HUDEP-2 (cell line): Measurements from ENCODE around the gene VDR.

Experiments used
- DNase-seq, 76 experiments: peaks; one replicate each; lab custom pipeline; 2025; ENCODE audit not compliant: unreplicated experiment in 76 of 76; lab: John Stamatoyannopoulos, UW

The VDR gene

DNA sequence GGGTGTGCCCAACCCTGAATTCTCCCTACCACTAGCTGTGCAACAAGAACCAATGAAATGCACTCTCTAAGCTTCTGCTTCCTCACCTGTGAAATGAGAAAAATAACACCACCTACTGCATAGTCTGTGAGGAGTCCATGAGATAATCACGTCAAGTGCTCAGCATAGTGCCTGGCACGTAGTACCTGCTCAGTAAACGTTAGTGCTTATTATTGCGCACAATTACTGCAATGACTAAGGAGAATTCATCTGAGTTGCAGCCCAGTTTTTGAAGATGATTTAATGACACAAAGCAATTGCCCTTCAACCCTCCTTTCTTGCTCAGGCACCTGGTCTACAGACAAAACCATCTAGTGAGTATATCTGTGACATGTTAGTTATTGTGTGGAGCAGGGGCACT, 8.8 kb downstream of the VDR start:
- DNase-seq, result no peak

DNA sequence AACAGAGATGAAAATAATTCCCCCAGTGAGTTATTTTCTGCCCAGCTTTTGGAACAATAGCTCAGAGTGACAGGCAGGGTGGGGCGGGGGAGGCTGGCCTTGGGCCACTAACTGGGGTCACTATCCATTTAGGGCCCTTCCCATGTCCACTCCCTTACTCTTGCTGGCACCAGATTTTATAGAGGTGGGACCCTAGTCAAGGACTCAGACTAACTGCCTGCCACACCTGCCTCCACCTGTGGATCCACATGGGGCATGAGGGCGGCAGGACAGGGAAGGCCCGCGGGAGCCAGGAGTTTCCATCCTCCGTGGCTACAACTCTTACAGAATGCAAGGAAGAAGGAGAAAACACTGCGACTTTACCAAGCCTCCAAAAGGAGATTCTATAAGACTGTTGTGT, 10.1 kb downstream of the VDR start:
- no peak for DNase-seq

DNA sequence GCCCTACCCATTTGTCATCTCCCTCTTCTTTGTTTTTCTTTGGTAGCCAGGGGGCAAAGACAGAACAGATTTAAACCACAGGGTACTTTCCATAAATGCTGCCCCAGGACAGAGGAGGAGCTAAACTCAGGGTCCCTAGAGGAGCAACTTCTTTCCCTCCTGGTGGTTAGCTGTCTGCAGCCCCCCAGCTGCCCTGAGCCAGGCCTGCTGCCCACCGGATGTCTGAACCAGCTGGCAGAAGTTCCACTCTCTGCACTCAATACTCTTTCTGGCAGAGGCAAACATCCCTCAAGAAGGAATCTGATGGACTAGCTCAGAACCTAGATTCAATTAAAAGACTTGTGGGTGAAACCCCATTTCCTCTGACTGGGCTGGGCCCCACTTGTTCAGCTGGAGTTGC, 10.7 kb downstream of the VDR start:
- no peak for DNase-seq

DNA sequence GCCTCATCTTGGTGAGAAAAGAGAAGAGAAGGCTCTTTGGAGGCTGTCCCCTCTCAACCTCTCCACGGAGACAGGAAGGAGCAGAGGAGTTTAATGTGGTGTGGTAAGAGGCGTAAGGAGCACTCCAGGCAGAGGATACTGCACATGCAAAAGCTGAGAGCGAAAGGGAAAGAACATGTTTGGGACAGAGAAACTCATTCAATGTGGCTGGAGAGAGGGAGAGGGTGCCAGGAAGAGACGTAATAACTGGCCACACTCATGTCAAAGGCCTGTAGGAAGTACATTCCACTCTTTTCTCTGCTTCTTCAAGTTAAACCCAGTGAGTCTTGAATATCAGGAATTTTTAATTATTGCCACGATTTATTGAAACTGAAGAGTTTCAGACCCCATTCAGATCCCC, 12.0 kb downstream of the VDR start:
- no peak for DNase-seq

DNA sequence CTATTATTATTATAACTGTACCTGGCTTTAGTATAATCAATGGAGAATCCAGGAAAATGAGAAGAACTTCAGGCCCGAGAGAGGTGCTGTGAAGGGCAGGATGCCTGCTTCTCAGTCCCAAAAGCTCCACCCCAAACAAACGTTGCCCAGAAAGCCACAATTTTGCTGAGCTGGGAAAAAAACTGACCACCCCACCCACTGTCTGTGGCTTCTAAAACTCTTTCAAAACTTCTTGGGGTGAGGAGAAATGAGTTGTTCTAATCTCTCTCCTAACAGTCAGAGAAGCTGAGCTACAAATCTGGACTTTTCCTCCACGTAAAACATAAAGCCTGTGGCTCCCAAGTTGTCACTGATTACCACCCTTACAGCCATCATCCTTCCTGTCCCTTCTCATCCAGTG, 13.4 kb downstream of the VDR start:
- no peak for DNase-seq

DNA sequence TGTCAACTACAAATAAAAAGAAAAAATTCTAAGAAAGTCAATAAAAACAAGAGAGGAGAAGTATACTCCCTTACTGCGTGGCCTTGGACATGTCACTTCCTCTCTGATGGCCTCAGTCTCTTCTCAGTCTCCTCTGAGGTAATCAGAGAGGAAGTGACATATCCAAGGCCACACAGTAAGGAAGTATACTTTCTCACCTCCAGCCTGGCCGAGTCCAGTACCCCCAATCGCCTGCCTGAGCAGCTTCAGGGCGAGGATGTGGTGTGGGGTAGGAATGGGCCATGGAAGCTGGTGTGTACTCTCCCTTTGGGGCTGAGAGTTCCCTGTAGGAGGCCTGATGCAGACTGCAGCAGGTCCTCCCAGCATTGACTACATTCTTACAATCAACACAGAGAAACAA, 15.8 kb downstream of the VDR start:
- no peak for DNase-seq

DNA sequence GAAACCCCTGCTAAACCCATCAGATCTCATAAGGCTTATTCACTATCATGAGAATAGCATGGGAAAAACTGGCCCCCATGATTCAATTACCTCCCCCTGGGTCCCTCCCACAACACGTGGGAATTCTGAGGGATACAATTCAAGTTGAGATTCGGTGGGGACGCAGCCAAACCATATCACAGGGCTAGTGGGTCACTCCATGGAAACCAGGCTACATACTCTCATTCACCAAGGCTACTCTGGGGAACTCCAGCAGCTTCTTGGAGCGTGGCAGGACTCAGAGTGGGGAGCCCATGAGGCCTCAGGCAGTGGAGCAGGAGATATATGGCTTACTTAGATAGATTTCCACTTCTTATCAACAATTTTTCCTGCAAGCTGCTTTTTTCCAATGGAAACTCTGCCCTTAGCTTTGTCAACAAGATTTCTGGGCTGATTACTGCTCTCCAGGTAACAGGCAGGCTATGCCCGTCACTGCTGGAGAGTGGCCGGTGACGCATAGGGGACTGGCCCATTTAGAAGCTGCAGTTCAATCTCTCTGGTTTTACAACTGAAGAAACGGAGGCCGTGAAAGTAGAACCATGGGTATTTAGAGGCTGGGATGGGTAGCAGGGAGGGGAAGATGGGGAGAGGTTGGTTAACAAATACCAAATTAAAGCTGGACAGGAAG, 16.5 kb downstream of the VDR start:
- DNase-seq, result no peak

DNA sequence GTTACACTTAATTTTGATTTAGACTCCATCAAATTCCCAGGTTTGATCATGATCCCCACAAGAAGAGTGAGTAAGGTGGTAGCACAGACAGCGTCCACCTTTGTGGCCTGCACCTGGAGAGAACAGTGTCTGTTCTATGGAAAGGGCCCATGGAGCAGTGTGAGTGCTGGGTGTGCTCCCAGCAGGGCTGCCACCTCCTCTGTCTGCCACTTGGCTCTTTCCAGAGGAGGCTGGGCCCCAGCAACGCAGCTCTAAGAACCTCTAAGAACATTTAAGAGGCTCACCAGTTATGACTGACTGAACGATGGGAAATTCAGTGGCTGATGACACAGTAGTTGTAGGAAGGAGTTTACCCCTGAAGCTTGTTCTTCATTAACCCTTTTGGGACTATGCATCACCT, 17.3 kb downstream of the VDR start:
- DNase-seq, result no peak

DNA sequence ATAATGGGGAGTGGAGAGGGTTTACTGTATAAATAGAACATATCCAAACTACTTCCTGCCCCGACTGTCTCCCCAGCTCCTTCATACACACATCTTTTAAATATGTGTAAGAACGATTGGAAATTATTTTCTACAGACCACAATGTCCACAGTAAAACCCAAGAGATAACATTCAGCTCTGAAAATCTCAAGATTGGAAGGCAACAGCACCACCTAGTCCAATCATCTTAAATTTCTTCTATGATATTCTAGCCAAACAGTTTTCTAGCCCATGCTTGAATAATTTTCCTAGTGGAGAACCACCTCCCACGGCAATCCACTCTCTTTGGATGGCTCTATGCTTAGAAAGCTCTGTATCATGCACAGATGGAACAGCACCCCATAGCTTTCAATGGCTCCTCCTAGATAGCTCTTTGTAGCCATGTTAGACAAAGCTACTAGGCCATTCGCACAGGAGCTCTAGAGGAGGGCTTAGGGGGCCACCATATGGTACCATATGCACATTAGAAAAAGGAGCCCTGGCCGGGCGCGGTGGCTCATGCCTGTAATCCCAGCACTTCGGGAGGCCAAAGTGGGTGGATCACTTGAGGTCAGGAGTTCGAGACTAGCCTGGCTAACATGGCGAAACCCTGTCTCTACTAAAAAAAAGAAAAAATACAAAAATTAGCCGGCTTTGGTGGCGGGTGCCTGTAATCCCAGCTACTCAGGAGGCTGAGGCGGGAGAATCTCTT, 18.1 kb downstream of the VDR start:
- DNase-seq, result no peak

DNA sequence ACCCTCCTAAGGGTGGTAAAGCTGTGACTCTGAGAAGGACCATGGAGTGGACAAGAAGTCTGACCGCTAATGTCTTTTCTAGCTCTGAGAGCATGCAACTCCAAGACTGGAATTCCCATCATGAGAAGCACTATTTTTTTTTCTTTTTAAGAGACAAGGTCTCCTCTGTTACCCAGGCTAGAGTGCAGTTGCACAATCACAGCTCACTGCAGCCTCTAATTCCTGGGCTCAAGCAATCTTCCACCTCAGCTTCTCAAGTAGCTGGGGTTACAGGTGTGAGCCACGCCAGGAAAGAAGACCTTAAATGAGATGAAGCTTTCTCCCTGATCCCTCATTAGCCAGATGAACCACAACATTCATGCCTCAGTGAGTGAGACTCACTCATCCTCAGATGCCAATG, 19.2 kb downstream of the VDR start:
- DNase-seq, result no peak

DNA sequence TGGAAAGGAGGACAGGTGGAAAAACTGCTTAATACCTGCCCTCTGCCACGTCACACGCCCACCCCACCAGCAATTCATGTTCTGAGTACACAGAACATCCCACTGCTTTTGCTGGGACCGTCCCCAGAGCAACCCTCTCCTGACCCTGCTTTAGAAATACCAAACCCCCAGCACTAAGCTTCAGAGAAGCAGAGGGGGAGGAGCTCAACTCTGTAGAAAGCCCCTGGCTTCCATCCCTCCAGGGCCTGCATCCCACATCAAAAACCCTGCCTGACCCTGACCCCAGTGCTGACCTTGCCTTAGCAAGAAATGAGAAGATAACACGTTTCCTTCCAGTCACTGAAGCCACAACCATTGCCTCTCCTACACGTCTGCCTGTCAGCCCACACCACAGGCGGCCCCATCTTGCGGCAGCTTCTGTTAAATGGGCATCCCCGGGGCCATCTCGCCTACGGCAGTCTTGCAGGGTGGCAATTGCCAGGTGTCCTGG, 19.7 kb downstream of the VDR start:
- DNase-seq, result peak in 2 of 76 experiments; percentile 7 to 19

DNA sequence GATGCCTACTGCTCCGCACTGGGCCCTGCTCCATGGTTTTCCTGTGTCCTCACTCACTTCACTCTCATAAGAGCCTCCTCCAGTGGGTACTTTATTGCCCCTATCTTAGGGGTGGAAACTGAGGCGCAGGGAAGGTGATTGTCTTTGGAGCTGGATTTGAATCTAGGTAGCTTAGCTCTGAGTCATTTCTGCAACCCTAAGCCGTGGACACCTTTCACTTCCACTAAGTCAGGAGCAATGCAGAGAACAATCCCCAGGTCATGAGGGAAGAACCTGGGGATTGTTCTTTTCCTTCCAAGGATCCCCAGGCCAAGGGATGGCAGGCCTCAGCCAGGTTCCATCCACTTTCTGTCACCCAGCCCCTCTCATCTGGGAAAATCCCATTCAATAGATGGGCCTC, 20.3 kb downstream of the VDR start:
- DNase-seq, result no peak

DNA sequence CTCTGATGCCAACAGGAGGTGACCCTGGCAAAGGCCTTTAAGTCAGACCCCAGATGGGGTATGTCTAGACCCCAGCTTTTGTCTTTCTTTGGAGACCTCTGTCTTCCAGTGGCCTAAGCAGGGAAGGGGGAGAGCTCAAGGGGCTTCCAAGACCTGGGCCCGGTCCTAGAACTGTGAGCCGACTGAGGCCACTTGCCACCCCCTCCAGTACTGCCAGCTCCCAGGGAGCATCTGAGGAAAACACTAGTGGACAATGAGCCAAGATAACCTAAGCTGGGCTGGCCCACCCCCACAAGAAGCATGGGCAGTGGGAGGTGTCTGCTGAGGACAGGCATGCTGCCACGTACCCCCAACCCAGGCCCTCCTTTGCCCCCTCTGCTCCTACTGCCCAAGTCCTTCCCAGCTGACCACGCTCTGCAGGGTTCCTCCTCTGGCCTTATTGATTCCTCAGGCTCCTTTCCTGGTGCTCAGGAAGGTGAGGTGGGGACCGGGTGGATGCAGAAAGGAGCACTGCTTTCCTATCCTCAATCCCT, 21.1 kb downstream of the VDR start:
- DNase-seq, result no peak

DNA sequence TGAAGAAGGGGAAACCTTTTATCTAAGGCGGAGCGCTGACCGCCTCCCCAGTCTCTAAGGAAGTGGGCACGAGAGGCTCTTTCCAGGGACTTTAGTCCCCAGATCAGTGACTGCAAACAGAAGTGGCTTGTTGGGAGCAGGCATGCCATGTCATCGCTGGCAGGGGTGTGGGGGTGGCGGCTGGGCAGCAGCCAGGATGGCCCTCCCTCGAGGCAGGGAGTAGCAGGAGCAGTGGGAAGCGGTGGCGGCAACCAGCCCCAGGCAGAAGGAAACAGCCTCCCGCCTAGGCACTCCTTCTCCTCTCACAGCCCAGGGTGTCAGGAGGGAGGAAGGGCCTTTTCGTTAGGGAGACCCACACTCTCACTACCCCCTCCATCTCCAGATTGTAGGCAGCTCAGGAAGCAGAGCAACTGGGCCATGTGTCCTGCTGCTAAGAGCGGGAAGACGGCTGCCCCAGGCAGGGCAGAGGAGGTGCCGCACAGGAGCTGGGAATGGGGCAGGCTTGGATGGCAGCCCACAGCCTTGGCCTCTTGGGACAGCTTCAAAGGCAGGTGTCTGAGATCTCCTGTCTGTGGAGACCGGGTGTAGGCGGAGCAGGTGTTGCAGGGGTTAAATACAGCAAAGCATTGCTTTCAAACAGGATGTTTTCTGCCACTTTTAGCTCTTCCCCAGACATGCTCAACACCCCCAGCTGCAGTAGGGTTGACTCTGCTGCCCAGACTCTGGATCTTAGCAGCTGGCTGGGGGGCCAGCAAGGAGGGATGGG, 21.8 kb downstream of the VDR start:
- DNase-seq, result peak in 1 of 76 experiments; percentile 2

DNA sequence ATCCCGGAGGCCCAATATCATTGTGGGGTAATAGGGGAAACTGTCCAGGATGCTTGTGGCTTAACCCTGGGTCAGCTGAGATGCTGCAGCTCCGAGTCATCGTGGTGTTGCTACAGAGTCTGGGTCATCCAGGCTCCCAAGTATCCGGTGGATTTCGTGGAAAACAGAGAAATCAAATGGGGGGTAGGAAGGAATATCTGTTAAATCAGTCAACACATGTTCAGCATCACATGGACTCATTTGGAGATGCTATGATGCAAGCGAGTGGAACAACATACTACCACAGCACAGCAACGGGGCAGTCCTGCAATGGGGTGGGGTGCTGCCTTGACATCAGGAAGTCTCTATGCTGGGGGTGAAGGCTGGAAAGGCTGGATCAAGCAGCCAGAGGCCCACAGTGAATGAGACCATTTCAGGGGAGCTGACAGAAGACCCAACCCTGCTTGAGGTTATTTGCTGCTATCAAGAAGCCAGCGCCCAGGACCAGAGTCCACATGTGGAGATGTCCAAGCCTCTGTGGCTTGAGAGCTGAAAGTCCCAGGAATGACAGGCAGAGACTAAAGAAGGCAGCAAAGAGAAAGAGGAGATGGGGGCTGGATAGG, 22.9 kb downstream of the VDR start:
- no peak for DNase-seq

DNA sequence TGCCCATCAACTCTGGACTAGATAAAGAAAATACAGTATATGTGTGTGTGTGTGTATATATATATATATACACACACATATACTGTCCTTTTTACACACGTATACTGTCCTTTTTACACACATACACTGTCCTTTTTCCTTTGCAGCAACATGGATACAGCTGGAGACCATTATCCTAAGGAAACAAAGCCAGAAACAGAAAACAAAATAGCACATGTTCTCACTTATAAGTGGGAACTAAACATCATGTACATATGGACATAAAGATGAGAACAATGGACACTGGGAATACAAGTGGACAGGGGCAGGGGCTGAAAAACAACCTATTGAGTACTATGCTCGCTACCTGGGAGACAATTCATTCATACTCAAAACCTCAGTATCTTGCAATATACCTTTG, 23.7 kb downstream of the VDR start:
- DNase-seq, result no peak

DNA sequence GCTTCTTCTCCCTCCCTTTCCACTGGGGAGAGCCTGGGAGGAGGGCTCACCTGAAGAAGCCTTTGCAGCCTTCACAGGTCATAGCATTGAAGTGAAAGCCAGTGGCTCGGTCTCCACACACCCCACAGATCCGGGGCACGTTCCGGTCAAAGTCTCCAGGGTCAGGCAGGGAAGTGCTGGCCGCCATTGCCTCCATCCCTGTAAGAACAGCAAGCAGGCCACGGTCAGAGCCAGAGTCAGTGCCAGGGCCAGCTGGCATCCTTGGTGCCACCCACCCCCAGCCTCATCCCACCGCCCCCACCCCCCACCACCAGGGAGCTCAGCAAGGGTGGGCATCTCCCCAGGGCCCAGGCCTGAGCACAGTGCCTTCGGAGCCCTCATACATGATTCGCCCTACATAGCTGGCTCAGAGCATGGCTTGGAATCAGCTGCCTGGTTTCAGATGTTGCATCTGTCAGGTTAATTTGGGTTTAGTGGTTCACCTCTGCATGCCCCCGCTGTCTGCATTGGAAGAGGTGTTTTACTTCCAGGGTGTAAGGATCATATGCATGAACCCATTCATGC, 25.8 kb downstream of the VDR start:
- no peak for DNase-seq

DNA sequence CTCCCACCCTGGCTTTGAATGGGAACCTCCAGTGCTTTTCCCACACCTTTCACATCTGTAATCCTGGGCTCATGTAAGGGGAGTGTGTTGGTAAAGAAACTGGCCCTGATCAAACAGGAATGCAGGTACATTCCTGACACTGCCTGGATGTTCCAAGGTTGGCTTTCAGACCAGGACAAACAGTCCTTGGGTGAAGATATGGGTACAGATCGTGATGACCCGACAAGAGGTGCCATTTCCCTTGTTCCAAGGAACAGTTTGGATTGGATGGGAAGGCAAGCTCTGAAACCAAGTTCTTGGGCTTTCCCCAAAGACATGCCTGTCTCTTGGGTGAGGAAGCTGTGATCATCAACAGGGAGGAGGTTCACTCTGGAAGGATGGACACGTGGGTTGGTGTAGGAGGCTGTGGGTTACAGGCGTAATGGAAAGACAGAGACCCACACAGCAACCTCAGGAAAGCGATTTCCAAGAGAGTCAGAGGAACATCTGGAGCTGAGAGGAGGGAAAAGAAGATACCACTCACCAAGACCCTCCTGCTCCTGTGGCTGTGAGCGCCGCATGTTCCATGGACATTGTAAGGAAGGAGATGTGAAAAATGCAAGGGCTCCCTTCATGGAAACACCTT, 26.4 kb downstream of the VDR start:
- no peak for DNase-seq

DNA sequence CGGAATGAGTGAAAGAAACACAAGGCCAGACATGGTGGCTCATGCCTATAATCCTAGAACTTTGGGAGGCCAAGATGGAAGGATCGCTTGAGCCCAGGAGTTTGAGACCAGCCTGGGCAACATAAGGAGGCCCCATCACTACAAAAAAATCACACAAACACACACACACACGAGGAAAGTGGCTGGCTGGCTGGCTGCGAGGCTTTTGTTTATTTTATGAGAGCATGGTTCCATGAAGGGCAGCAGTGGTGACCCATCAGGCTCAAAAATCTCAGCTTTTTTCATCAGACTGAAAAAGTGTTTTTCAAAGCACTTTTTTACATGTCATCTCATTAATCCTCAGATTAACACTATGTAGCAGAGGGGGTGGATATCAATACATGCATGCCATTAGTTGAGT, 27.7 kb downstream of the VDR start:
- no peak for DNase-seq

DNA sequence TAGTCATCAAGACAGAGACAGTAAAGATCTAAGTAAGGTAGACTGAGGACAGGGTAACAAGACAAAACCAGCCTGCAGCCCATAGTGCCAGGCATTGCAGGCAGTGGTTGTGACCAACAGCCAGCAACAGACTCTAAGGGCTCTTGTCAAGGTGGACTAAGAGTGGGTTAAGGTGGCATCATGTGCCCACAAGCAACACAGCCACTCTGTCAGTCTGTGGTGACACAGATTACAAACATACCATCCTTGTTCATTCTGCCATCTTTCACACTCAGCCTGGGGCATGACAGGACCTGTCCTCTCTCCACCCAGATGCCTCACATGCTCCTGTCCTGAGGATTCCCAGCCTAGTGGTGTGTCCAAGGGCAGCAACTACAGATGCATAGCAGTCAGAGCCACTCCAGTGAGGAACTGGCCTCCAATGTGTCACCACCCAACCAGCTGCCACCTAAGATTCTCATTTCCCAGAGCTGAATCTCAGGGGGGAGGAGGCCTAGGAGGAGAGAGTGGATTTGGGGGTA, 28.3 kb downstream of the VDR start:
- no peak for DNase-seq
